HG03103 (cell line): Measurements from ENCODE around the gene CAMK2A.
"Not testable (repeated sequence)": the region's sequence is repeated elsewhere in the genome, so short reads cannot be mapped to it uniquely, and the experiment has no call there.

Experiments
- ATAC-seq: cut with Tn5 transposase; IDR thresholded peaks from one replicate; pipeline ENCODE4 v1.9.1; 2021; ENCODE audit warnings: low read depth; ENCODE audit not compliant: unreplicated experiment

Gene CAMK2A

DNA sequence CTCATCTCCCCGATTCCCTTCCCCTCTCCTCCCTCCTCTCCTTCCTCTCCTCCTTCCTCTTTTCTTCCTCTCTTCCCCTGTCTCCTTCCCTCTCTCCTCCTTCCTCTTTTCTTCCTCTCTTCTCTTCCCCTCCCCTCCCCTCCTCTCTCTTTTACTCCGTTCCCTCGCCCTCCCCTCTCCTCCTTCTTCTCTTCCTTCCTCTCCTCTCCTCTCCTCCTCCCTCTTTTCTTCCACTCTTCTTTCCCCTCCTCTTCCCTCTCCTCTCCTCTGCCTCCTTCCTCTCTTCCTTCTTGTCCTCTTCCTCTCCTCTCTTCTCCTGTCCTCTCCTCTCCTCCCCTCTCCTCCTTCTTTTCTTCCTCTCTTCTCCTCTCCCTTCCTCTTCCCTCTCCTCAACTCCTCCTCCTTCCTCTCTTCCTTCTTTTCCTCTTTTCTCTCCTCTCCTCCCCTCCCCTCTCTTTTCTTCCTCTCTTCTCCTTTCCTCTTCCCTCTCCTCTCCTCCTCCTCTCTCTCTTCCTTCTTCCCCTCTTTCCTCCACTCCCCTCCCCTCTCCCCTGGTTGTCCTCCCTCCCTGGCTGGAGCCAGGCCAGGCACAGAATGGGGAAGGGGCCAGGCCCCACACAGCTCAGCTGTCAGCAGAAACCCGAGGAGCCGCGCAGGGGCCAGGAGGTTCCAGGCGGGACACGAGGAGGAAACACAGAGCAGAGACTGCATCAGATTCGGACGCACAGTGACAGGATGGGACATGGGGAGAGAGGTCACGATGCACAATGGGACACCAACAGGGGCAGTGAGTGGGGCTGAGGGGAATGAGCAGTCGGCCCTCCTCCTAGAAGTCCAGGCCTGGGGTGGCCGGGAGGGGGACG is 48.0 kb downstream of the CAMK2A start:
- ATAC-seq = no peak

DNA sequence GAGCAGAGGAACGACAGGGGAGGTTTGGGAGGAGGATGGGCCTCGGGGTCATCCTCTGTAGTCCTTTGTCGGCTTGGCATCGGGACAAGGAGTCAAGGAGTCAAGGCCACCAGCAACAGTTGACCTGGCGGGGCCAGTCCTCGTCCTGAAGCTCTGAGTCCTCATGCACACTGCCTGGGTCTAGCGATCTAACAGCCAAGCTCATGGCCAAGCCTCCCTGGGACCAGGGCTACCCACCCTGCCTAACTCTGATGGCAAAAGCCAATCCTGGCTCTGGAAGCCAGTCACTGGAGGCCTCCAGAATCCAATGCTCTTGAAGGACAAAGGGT is 49.8 kb downstream of the CAMK2A start:
- ATAC-seq = no peak

DNA sequence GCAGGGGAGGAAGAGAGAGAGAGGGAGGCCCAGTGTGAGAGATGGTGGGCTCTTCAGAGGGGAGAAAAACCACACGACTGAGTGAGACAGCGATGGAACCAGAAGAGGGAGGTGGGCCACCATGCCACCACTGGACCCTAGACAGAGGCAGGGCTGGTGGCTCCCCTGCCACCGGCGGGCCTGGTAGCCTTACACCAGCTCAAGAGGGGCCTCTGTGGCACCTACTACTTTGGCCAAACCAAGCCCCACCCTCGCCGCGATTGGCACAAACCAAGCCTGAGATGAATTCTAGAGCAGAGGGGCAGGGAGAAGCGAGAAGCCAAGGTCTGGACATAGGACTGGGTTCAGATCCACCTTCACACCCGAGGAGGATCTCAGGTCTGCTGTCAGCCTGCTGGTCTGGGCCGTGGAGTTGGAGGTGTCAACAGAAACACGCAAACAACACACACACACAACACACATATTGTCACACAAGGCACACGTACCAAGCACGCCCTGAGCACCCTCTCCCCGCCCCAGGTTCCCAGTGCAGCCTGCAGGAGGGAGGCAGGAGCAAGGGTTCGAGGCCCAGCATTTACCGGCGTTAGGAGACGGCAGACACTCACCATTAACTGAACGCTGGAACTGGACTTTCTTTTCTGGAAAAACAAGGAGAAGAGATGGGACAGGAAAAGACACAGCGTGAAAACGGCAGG is 50.3 kb downstream of the CAMK2A start:
- ATAC-seq = no peak

DNA sequence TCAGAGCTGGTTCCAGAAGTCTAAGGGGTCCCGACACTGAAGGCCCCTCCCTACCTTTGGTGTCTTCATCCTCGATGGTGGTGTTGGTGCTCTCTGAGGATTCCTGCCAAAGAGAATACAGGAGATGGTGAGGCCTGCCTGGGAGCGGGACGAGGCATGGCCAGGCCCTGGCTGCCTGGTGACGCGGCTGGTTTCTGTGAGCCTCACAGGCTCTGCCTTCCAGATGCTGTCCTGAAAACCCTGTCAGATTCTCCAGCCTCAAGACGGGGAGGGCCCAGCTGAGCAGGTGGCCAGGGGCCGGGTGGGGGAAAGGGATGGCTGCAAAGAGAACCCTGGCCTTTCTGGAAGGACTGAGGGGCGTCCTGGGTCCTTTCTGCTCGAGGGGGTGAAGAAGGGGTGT is 50.9 kb downstream of the CAMK2A start:
- no peak for ATAC-seq

DNA sequence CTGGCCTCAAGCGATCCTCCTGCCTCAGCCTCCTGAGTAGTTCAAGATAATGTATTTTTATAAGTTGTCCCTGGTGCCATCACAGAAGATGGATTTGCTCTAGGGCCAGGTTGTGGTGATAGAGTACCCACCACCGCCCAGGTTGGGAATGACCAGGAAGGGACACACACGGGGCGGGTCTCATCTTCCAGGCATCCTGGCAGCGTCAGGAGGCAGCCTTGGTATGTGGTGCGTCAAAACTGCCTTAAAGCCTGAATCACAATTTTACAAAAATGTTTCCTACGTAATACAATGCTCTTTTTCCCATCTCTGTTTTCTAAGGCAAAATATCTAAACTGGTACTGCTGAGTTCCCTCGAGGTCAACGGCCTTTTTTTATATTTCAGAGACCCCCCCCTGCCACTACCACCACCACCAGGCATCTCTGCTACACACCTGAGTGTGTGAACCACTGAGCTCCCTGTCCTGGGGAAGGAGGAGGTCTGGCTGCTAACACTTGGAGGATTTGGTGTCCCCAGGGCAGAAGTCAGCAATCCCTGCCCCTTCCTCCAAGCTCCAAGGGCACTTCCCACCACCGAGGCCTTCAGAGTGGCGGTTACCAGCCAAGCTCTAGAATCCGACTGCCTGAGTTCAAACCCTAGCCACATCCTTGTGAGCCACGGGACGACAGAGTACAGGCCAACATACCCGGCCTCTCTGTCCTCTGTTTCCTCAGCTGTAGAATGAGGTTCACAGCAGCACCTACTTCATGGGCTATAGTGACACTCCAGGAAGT is 52.4 kb downstream of the CAMK2A start:
- ATAC-seq = no peak

DNA sequence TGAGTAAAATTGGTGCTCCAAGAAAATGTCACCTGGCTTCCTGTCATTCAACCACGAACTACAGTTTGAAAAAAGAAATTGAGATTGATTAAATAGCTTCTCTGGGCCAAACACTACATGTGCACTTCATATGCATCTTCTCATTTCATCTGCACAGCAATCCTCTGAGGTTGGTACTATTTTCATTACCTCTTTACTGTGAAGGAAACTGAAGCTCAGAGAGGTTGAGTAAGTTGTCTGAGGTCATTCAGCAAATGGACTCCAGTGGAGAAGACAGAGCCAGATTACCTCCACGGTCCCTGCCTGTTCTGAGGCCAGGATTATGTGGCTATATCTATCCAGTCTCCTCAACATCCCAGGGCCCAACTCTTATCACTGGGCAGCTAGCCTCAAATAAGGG is 53.3 kb downstream of the CAMK2A start:
- ATAC-seq = no peak

DNA sequence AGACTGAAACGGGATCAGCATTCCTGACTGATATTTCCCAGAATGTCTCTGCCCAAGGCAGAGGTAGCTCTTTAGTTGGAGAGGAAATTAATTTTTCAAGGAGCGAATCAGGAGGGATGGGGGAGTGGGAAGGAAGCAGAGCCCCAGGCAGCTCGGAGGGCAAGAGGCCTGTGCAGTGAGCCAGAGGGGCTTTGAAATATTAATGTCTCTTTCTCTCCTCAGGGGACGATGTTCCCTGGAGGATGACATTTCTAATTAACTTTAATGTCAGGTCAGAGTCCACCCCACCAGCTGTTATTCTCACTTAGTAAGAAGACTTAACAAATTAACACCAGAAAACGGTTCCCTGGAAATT is 54.1 kb downstream of the CAMK2A start:
- ATAC-seq = no peak

DNA sequence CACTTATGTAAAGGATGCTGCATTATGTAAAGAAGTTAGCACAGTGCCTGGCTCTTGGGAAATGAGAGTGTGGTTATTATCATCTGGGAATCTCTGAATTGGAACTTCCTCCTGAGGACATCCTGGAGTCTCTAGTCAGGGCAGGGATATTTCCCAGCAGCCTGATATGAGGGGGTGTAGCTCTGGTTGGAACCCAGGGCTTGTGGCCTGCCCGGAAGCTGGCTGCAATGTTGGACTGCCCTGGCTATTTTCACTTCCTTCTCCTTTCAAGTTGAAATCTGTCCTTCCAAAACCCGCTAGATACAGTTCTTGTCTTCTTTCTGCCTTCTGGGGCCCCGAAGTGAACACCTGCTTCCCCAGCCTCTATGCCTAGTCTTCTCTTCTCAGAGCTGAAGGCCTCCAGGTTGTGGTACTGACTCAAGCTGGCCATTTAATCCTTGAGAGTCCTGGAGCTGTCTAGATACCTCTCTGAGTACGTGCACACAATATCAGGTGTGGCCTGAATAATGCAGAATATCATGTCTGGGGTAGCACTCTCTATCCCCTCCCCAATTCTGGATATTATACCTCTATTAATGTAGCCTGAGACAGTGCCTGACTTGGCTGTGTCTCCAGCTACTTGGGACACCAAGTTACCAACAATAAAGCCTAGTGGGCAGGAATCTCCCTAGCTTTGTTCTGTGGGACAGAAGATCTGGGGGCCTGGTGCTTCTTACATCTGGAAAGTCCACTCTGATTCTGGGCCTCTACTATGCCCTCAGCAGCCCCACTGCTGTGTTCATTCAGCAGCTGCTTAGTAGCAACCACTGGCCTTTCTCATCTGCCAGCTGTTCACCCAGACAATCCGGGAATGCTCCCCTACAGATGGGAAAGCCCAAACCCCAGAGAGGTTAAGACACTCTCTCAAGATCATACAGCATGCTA is 54.7 kb downstream of the CAMK2A start:
- ATAC-seq = no peak

DNA sequence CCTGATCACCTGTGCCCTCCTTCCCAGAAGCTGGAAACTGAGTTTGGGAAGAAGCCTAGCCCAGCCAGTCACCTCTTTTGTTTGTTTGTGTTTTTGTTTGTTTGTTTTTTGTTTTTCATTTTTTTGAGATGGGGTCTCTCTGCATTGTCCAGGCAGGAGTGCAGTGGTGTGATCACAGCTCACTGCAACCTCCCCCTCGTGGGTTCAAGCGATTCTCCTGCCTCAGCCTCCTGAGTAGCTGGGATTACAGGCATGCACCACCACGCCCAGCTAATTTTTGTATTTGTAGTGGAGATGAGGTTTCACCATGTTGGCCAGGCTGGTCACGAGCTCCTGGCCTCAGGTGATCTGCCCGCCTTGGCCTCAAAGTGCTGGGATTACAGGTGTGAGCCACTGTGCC is 55.9 kb downstream of the CAMK2A start:
- ATAC-seq = not testable (repeated sequence)

DNA sequence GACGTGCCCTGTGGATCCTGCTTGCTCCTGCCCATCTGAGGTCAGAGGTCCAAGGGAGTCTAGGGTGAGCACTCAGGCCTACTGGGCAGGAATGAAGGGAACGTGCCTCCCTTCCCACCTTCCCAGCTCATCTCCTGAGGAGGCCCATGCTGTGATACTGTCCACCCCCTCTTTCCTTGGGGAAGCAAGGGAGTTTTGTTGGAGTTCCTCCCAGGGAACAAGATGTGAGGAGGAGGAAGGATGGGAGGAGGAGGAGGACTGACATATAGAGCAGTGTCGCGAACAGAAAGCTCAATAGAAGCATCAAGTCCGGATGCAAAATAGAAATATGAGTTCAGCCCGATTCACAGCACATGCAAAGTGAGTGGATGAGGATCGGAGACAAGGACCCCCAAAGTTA is 58.7 kb downstream of the CAMK2A start:
- ATAC-seq = no peak

DNA sequence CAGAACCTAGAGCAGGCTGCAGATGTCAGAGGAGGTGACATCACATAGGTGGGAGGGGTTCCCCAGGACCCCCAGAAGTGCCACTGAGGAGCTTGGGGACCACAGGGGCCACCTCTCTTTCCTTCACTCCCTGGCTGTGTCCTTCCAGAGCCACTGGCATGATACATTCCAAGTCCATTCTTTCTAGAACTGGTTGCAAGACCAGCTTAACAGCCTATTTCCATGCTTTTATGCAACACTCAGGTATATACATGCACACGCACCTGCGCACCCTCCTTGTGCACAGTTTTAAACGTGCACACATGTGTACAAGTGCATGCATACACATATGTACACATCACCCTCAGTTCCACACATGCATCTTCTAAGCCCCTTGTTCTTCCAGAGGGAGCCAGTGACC is 60.0 kb downstream of the CAMK2A start:
- ATAC-seq = no peak

DNA sequence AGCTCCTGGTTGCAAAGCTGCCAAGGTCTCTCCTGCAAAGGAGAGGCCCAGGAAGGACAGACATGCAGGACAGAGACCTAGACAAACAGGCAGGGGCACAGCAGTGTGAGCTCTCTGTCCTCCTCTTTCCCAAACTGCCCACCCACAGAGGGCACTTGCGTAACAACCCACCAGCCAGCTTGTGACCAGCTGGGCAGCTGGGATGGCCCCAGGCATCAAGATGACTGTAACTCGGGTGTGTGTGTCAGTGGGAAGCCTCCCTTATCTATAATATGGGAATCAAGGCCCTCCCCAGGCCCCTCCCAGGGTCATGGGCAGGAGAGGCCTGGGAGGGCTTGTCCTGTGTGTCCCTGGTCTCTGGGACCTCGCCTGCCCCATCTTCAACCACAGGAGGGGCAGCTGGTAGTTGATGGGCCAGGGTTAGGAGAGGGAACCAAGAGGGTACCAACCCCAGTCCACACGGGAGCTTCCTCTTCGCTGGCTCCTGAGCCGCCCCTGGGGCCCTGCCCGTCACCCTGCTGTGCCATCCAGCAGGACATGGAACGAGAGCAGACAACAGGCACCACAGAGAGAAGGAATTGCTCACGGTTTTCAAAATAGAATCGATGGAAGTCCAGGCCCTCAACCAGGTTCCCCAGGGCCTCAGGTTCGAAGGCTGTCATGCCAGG is 61.8 kb downstream of the CAMK2A start:
- no peak for ATAC-seq

DNA sequence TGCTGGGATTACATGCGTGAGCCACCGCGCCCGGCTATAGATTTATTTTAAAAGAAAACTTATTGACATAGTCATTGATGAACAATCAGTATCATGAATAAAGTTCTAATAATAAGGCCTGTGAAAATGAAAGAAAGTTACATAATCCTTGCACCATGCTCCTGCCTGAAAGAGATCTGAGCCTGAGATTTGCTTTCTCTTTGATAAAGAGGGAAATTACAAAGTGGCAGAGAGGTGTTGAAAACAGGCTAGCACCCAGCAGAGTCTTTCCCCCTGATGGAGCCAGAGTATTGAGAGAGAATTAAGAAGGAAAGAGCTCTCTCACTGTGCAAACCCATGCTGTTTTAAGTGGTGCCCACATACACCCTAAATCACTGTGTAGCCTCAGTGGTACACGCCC is 62.5 kb downstream of the CAMK2A start:
- ATAC-seq = no peak

DNA sequence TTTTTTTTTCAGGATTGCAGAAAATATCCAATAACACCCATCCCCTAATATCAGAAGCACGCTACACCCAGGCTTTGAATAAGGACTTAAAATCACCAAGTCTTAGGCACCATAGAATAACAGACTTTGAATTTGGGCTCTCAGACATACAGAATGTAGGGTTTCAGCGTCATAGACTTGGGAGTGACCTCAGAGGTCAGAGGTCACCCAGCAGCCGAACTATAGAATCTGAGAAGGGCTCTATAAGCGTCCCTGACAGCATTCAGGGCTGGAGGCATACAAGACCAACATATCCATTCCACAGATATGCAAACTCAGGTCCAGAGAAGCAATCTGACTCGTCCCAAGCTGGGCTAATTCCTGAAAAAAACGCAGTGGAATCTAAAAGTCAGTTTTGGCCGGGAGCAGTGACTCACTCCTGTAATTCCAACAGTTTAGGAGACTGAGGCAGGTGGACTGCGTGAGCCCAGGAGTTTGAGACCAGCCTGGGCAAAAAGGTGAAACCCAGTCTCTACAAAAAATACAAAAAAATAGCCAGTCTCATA is 65.0 kb downstream of the CAMK2A start:
- ATAC-seq = no peak

DNA sequence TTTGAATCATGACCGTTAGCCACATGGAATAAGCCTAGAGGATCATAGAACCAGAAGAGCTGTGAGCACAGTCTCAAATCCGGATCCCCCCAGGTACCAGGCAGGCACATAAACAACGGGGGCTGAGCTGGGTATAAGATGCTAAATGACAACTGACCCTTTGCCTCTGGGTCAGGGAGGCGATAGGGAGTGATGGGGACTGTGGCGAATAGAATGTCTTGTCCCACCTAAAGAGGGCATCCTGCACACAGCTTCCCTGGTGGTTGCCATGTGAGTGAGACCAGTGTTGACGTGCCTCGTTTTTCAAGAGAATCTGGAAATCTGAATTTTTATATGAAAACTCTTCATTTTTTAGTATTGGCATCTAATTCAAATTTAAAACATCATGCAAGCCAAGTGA is 66.1 kb downstream of the CAMK2A start:
- ATAC-seq = no peak

DNA sequence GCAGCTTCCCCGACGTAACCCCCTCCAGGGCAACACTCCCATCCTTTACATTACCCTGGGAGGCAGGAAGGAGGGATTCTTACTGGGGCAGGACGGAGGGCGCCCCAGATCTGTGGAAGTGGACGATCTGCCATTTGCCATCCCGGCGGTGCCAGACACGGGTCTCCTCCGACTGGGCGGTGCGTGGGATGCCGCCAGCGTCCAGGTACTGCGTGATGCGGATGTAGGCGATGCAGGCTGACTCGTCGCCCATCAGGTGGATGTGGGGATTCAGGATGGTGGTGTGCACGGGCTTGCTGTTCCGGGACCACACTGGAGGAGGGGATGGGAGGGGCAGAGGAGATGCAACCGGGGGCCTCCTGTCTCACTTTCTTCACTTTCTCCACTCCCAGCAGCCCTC is 66.7 kb downstream of the CAMK2A start:
- no peak for ATAC-seq

DNA sequence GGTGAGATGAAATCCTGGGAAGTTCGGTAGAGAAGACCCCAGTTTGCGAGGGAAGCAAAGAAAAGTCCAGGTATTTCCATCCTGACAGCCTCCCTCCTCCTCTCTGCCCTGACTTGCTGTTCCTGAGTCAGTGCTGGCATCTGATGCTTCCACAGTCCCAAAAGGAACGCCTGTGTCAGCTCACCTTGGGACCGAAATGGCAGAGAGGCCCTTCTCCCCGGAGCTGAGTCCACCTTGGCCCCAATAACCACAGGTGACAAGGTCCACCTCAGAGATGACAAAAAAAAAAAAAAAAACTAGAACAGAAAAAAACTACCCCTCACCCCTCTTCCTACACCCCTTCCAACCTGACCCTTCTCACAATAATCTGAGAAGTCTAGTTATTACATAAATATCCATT is 68.1 kb downstream of the CAMK2A start:
- ATAC-seq = no peak

DNA sequence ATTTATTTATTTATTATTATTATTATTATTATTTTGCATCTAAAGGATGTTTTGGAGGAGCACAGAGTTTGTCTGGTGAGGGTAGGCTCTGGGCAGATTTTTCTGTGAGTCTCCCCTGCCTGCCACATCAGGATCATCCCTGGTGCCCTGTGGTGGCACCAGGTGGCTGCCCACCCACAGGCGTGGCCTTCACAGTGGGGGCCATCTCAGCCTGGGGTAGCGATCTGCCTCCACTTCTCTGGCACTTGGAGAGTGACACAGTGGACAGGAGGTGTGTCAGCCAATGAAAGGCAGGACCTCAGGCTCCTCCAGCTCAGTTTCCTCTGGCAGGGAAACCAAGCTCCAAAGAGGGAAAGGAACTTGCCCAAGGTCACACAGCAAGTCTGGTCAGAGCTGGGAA is 69.7 kb downstream of the CAMK2A start:
- no peak for ATAC-seq

DNA sequence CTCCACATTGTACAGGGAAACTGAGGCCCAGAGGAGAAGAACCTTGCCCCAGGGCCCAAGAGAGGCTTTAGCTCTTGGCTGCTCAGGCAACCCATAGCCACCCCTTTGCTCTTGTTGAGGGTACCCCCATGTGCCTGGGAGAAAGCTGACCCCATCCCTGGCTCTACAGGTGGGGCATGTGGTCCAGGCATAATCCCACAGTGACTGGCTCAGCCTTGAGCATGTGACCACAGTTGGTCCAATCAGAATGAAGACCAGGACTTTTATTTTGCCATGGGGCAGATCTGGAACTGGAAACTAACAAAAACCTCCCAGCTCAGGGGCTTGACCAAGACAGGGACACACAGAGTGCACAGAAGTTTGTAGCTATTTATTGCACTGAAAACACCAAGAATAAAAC is 70.4 kb downstream of the CAMK2A start:
- no peak for ATAC-seq

DNA sequence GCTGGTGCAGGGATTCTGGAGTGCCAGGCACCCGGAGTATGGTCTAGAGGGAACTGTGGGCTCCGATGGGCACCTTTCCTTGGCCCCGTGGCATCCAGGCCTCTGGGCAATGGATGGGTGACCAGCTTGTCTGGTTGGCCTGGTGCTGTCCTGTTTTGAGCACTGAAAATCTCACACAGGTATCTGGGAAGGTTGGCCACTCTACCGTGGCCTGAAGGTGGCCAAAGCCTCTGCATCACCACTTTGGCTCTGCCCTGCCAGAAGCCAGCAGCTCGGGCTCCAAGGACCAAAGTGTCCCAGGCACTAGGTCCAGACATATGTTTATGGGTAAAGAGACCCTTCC is 70.9 kb downstream of the CAMK2A start:
- no peak for ATAC-seq
